Measurements from ENCODE around the gene G6PD. TPM values are rescaled to one million over a fixed set of nuclear protein-coding genes. Genes with fewer than 3 reads are reported as not detected.

The G6PD gene
- total and polyA plus RNA-seq, 2 donors (not counting 3 experiments of a cell fraction or from before 2014, with no cell fraction given) = 155 to 159 TPM

GRCh38 chrX:154516656-154517100 lies 30.0 kb downstream of the G6PD start:
- Histone ChIP-seq H3K4me3 (replicated peaks in 1 of 3; ENCODE audit: insufficient read depth in 1 of 3, low read depth in 1 of 3, low read length in 3 of 3) (peak overlapping the region in 2 of 3 experiments; percentile 15 to 16), H3K79me2 (ENCODE audit: control insufficient read depth, insufficient read depth, low read length) (peaks cover 3% of the 10 kb centered on the region), H3K9me1 (replicated peaks; ENCODE audit: control insufficient read depth, extremely low read depth, insufficient read depth, low read length) (no peaks in the 10 kb centered on the region), H3K27ac (ENCODE audit: insufficient read depth, low read depth, low read length) (peak overlapping the region; percentile 62), H3K27me3 (ENCODE audit: control insufficient read depth in 2 of 2, insufficient read depth in 2 of 2, low read length in 2 of 2) (no peaks in the 10 kb centered on the region), H3K9ac (replicated peaks; ENCODE audit: extremely low read depth, insufficient read depth, low read length) (peak overlapping the region; percentile 30), H2AFZ (ENCODE audit: low read depth, low read length) (peak overlapping the region; percentile 9), H3K36me3 (ENCODE audit: control insufficient read depth in 2 of 2, extremely low read depth in 1 of 2, insufficient read depth in 2 of 2, low read length in 2 of 2) (no peaks in the 10 kb centered on the region), H3K4me1 (ENCODE audit: control insufficient read depth, extremely low read depth, insufficient read depth, low read length) (peaks cover 12% of the 10 kb centered on the region), H3K4me2 (ENCODE audit: insufficient read depth, low read length) (peak overlapping the region; percentile 33), H3K9me3 (replicated peaks; ENCODE audit: control insufficient read depth, insufficient read depth, low read length) (no peaks in the 10 kb centered on the region), H4K20me1 (replicated peaks; ENCODE audit: control insufficient read depth, extremely low read depth, insufficient read depth, low read length) (no peaks in the 10 kb centered on the region)
- TF ChIP-seq POLR2AphosphoS5 (IDR thresholded peaks at IDR 0.05; ENCODE audit: insufficient read depth, low read depth, low read length) = no peak
- dilution Hi-C loops (cut with MboI; ENCODE audit: extremely low pct_ligation_motif_present, low sequenced_read_pairs) = no loop called here
- intact Hi-C loops (cut with micrococcal nuclease) = loop anchor here (1.0 to 5.0 kb wide), 3 partner anchors 26 to 89 kb away; partner anchors contain the start of genes ATP6AP1, LAGE3 and SLC10A3
- DNase-seq (ENCODE audit: low read depth, low spot score) (peak; percentile 64), FAIRE-seq (peak; percentile 83)
- BruUV-seq (replicated peaks) = TSS peak; percentile 93
- ChIA-PET POLR2A (interaction anchor here (0.9 to 1.7 kb wide), 2 partner anchors 10 to 27 kb away, joined by 3 to 6 read pairs; no protein-coding TSS in a partner anchor), CTCF (interaction anchor here (1.9 to 2.7 kb wide), 2 partner anchors 11 to 143 kb away, joined by 5 to 15 read pairs; no protein-coding TSS in a partner anchor)

- dilution Hi-C loops (cut with MboI; ENCODE audit: extremely low pct_ligation_motif_present, low sequenced_read_pairs) (no loop called here), intact Hi-C loops (cut with micrococcal nuclease) (loop anchor here (1.0 to 5.0 kb wide), 3 partner anchors 26 to 89 kb away; partner anchors contain the start of genes ATP6AP1, LAGE3 and SLC10A3)
- DNase-seq (ENCODE audit: low read depth, low spot score) = peak; percentile 90
- H3K9me3 ChIP-seq (replicated peaks; ENCODE audit: control insufficient read depth, insufficient read depth, low read length) = no peaks in the 10 kb centered on the region
- H3K27me3 ChIP-seq (ENCODE audit: control insufficient read depth in 2 of 2, insufficient read depth in 2 of 2, low read length in 2 of 2) = no peaks in the 10 kb centered on the region
- no peaks in the 10 kb centered on the region for H3K9me1 ChIP-seq (replicated peaks; ENCODE audit: control insufficient read depth, extremely low read depth, insufficient read depth, low read length)
- H3K4me3 ChIP-seq (replicated peaks in 1 of 3; ENCODE audit: insufficient read depth in 1 of 3, low read depth in 1 of 3, low read length in 3 of 3) = peak within 1 kb of the TSS; percentile 59 to 74 (median 62)
- FAIRE-seq = peak; percentile 91
- peak within 1 kb of the TSS; percentile 68 for H3K9ac ChIP-seq (replicated peaks; ENCODE audit: extremely low read depth, insufficient read depth, low read length)
- peaks cover 12% of the 10 kb centered on the region for H3K4me1 ChIP-seq (ENCODE audit: control insufficient read depth, extremely low read depth, insufficient read depth, low read length)
- peaks cover 3% of the 10 kb centered on the region for H3K79me2 ChIP-seq (ENCODE audit: control insufficient read depth, insufficient read depth, low read length)
- H3K36me3 ChIP-seq (ENCODE audit: control insufficient read depth in 2 of 2, extremely low read depth in 1 of 2, insufficient read depth in 2 of 2, low read length in 2 of 2) = no peaks in the 10 kb centered on the region
- peak within 1 kb of the TSS; percentile 35 for H2AFZ ChIP-seq (ENCODE audit: low read depth, low read length)
- POLR2A ChIA-PET = interaction anchor here (1.7 kb wide), 1 partner anchor 11 kb away, joined by 6 read pairs; no protein-coding TSS in a partner anchor
- TF ChIP-seq GATA2 (IDR thresholded peaks at IDR 0.05; ENCODE audit: insufficient read depth, insufficient read length, low read depth, low read length) (no peak), JUN (IDR thresholded peaks at IDR 0.05; ENCODE audit: borderline replicate concordance, insufficient read depth, insufficient read length, low read depth) (no peak), POLR2A (IDR thresholded peaks at IDR 0.05; ENCODE audit: low read depth, low read length) (peak; percentile 71), CTCF (IDR thresholded peaks at IDR 0.05; ENCODE audit: extremely low read depth in 1 of 2, insufficient read depth in 1 of 2, low read depth in 1 of 2, low read length in 2 of 2) (no peak), MAX (IDR thresholded peaks at IDR 0.05; ENCODE audit: insufficient read depth, insufficient read length) (no peak), MYC (IDR thresholded peaks at IDR 0.05; ENCODE audit: low read depth, low read length) (no peak), EZH2 (IDR thresholded peaks at IDR 0.05; ENCODE audit: borderline replicate concordance, low read depth, low read length, severe bottlenecking) (no peak), FOS (IDR thresholded peaks at IDR 0.05; ENCODE audit: borderline replicate concordance, insufficient read depth, low read length) (no peak), POLR2AphosphoS5 (IDR thresholded peaks at IDR 0.05; ENCODE audit: insufficient read depth, low read depth, low read length) (peak; percentile 51)
- peak within 1 kb of the TSS; percentile 62 for H3K27ac ChIP-seq (ENCODE audit: insufficient read depth, low read depth, low read length)
- no peaks in the 10 kb centered on the region for H4K20me1 ChIP-seq (replicated peaks; ENCODE audit: control insufficient read depth, extremely low read depth, insufficient read depth, low read length)
- BruUV-seq (replicated peaks) = no TSS peak
- CTCF ChIA-PET = interaction anchor here (1.9 to 2.7 kb wide), 2 partner anchors 11 to 143 kb away, joined by 5 to 15 read pairs; no protein-coding TSS in a partner anchor
- peak within 1 kb of the TSS; percentile 67 for H3K4me2 ChIP-seq (ENCODE audit: insufficient read depth, low read length)
These were observed 30.5 kb downstream of the G6PD start, which contains the start of gene FAM3A for GRCh38 chrX:154515966-154516655. TSS of gene FAM3A (minus strand) at chrX:154516232. CDS start at chrX:154515772, 460 bp downstream.
